Central memory CD8-positive, alpha-beta T cell (primary cell): Measurements from ENCODE around the gene SMIM8.

Experiments used
- ATAC-seq: fragments of 150-1000 bp; cut with Tn5 transposase; replicated peaks from 2 replicates; pipeline ENCODE4 v1.10.0; 2022; ENCODE audit warnings: mild to moderate bottlenecking, moderate FRiP score, moderate number of reproducible peaks; ENCODE audit not compliant: poor library complexity, severe bottlenecking; ENCODE audit errors: extremely low read depth
- DNase-seq, 2 donors: peaks; one replicate each; pipeline ENCODE4 v3.0.0; 2021; ENCODE audit warnings: low spot score in 2 of 2
- H3K27ac Mint-ChIP-seq: one replicate; pipeline ENCODE4 v1.8.0; 2022; ENCODE audit warnings: low read depth, mild to moderate bottlenecking, moderate library complexity, mixed read lengths
- H3K27me3 Mint-ChIP-seq: one replicate; pipeline ENCODE4 v1.8.0; 2022; ENCODE audit warnings: mixed read lengths
- H3K36me3 Mint-ChIP-seq: one replicate; pipeline ENCODE4 v1.8.0; 2022; ENCODE audit warnings: mild to moderate bottlenecking, moderate library complexity, mixed read lengths; ENCODE audit not compliant: insufficient read depth
- H3K4me1 Mint-ChIP-seq: one replicate; pipeline ENCODE4 v1.8.0; 2022; ENCODE audit warnings: mixed read lengths
- H3K4me3 Mint-ChIP-seq: one replicate; pipeline ENCODE4 v1.8.0; 2022; ENCODE audit warnings: mild to moderate bottlenecking, moderate library complexity, mixed read lengths
- H3K9me3 Mint-ChIP-seq: one replicate; pipeline ENCODE4 v1.8.0; 2022; ENCODE audit warnings: mixed read lengths

Gene SMIM8

GRCh38 chr6:87375315-87375714 is 52.9 kb downstream of the SMIM8 start:
- no peaks in the 10 kb centered on the region for H3K4me1 Mint-ChIP-seq
- DNase-seq = no peak
- H3K4me3 Mint-ChIP-seq = no peak overlapping the region
- H3K27ac Mint-ChIP-seq = no peak overlapping the region
- no peak for ATAC-seq
- H3K36me3 Mint-ChIP-seq = no peaks in the 10 kb centered on the region
- H3K27me3 Mint-ChIP-seq = no peaks in the 10 kb centered on the region
- no peaks in the 10 kb centered on the region for H3K9me3 Mint-ChIP-seq

- Mint-ChIP-seq H3K27ac (no peak overlapping the region), H3K4me1 (no peaks in the 10 kb centered on the region), H3K9me3 (no peaks in the 10 kb centered on the region), H3K4me3 (no peak overlapping the region), H3K27me3 (no peaks in the 10 kb centered on the region), H3K36me3 (no peaks in the 10 kb centered on the region)
- no peak for ATAC-seq
- DNase-seq = no peak
Measured at GRCh38 chr6:87376643-87377042, 54.3 kb downstream of the SMIM8 start.

GRCh38 chr6:87378947-87379346 is 56.6 kb downstream of the SMIM8 start:
- Mint-ChIP-seq H3K4me3 (no peak overlapping the region), H3K27ac (no peak overlapping the region), H3K27me3 (no peaks in the 10 kb centered on the region), H3K36me3 (no peaks in the 10 kb centered on the region), H3K9me3 (no peaks in the 10 kb centered on the region), H3K4me1 (no peaks in the 10 kb centered on the region)
- DNase-seq = no peak
- no peak for ATAC-seq

GRCh38 chr6:87382861-87383260 is 60.5 kb downstream of the SMIM8 start:
- H3K36me3 Mint-ChIP-seq = no peaks in the 10 kb centered on the region
- H3K4me1 Mint-ChIP-seq = no peaks in the 10 kb centered on the region
- H3K27ac Mint-ChIP-seq = no peak overlapping the region
- DNase-seq (no peak), ATAC-seq (no peak)
- H3K27me3 Mint-ChIP-seq = no peaks in the 10 kb centered on the region
- H3K4me3 Mint-ChIP-seq = no peak overlapping the region
- H3K9me3 Mint-ChIP-seq = no peaks in the 10 kb centered on the region

- no peak for DNase-seq
- no peak for ATAC-seq
- no peak overlapping the region for H3K27ac Mint-ChIP-seq
- H3K9me3 Mint-ChIP-seq = no peaks in the 10 kb centered on the region
- H3K4me1 Mint-ChIP-seq = no peaks in the 10 kb centered on the region
- no peaks in the 10 kb centered on the region for H3K36me3 Mint-ChIP-seq
- H3K4me3 Mint-ChIP-seq = no peak overlapping the region
- H3K27me3 Mint-ChIP-seq = no peaks in the 10 kb centered on the region
Measured at GRCh38 chr6:87384038-87384437, 61.6 kb downstream of the SMIM8 start.

GRCh38 chr6:87384449-87384848 is 62.1 kb downstream of the SMIM8 start:
- ATAC-seq = no peak
- Mint-ChIP-seq H3K27ac (no peak overlapping the region), H3K4me3 (no peak overlapping the region), H3K36me3 (no peaks in the 10 kb centered on the region), H3K27me3 (no peaks in the 10 kb centered on the region), H3K9me3 (no peaks in the 10 kb centered on the region), H3K4me1 (no peaks in the 10 kb centered on the region)
- DNase-seq = no peak

- DNase-seq (no peak), ATAC-seq (no peak)
- H3K27ac Mint-ChIP-seq = no peak overlapping the region
- H3K4me3 Mint-ChIP-seq = no peak overlapping the region
- no peaks in the 10 kb centered on the region for H3K9me3 Mint-ChIP-seq
- no peaks in the 10 kb centered on the region for H3K27me3 Mint-ChIP-seq
- no peaks in the 10 kb centered on the region for H3K36me3 Mint-ChIP-seq
- H3K4me1 Mint-ChIP-seq = no peaks in the 10 kb centered on the region
Measured at GRCh38 chr6:87391334-87391733, 68.9 kb downstream of the SMIM8 start.
